Measurements from ENCODE around the gene EFCC1.

DNA sequence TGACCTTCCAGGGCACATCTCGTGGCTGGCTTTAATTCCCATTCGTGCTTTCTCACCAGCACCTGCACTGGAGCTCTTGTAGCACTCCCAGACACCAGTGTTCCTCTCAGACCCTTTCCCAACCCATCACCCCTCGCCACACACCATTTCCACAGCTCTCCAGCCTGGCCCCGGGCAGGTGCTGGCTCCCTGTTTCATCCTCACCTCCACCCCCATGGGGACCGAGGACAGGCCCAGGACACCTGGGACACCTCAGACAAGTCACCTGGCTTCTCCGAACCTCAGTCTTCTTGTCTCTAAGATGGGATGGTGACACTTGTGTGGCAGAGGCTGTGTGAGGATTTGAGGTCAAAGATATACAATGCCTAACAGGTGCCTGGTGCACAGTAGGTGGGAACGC lies 32.0 kb downstream of the EFCC1 start:
- TF ChIP-seq, protein P1, sequence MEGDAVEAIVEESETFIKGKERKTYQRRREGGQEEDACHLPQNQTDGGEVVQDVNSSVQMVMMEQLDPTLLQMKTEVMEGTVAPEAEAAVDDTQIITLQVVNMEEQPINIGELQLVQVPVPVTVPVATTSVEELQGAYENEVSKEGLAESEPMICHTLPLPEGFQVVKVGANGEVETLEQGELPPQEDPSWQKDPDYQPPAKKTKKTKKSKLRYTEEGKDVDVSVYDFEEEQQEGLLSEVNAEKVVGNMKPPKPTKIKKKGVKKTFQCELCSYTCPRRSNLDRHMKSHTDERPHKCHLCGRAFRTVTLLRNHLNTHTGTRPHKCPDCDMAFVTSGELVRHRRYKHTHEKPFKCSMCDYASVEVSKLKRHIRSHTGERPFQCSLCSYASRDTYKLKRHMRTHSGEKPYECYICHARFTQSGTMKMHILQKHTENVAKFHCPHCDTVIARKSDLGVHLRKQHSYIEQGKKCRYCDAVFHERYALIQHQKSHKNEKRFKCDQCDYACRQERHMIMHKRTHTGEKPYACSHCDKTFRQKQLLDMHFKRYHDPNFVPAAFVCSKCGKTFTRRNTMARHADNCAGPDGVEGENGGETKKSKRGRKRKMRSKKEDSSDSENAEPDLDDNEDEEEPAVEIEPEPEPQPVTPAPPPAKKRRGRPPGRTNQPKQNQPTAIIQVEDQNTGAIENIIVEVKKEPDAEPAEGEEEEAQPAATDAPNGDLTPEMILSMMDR (IDR thresholded peaks at IDR 0.05; ENCODE audit: low read depth, low read length, poor library complexity, severe bottlenecking), result no peak
- no peak for TF ChIP-seq EZH2phosphoT487 (IDR thresholded peaks at IDR 0.05; ENCODE audit: borderline replicate concordance, low read length)
